CD4-positive, alpha-beta T cell treated with Interleukin-1 beta for 1 hour (primary cell): ENCODE measurements around the gene RALGAPB.
"Not testable (repeated sequence)": the region's sequence is repeated elsewhere in the genome, so short reads cannot be mapped to it uniquely, and the experiment has no call there.

Experiments used
- DNase-seq, 2 donors: peaks; one replicate each; pipeline ENCODE4 v3.0.0-alpha.2; 2020 to 2022

Gene RALGAPB

GRCh38 chr20:38472513-38473366 is at the start of gene RALGAPB:
TSS of gene RALGAPB (plus strand) at chr20:38472843. CDS start at chr20:38488433, 15,590 bp downstream.
- peak; percentile 98 for DNase-seq

GRCh38 chr20:38423541-38423940 is 49.1 kb upstream of the RALGAPB start:
- no peak for DNase-seq

GRCh38 chr20:38424401-38424800 is 48.2 kb upstream of the RALGAPB start:
- DNase-seq: no peak

- no peak for DNase-seq
Observed at GRCh38 chr20:38426006-38426897, 46.4 kb upstream of the RALGAPB start.

GRCh38 chr20:38427655-38428023 is 45.0 kb upstream of the RALGAPB start:
- DNase-seq: no peak

- DNase-seq: no peak
Observed at GRCh38 chr20:38428800-38429199, 43.8 kb upstream of the RALGAPB start.

- no peak for DNase-seq
Observed at GRCh38 chr20:38429301-38429700, 43.3 kb upstream of the RALGAPB start.

- no peak for DNase-seq
Observed at GRCh38 chr20:38430679-38431325, 41.8 kb upstream of the RALGAPB start.

GRCh38 chr20:38432292-38432691 is 40.4 kb upstream of the RALGAPB start:
- no peak for DNase-seq

- DNase-seq: not testable (repeated sequence)
Observed at GRCh38 chr20:38432870-38433269, 39.8 kb upstream of the RALGAPB start.

- no peak for DNase-seq
Observed at GRCh38 chr20:38433304-38433972, 39.2 kb upstream of the RALGAPB start.

- DNase-seq: peak in 1 of 2 donors; percentile 15
Observed at GRCh38 chr20:38434301-38434741, 38.3 kb upstream of the RALGAPB start.

GRCh38 chr20:38434770-38435554 is 37.7 kb upstream of the RALGAPB start, which contains the start of gene SNHG17:
TSS of gene SNHG17 (minus strand) at chr20:38435328.
- peak; percentile 89 to 90 for DNase-seq

- DNase-seq: no peak
Observed at GRCh38 chr20:38435555-38435939, 37.1 kb upstream of the RALGAPB start.

- DNase-seq: no peak
Observed at GRCh38 chr20:38437796-38438195, 34.8 kb upstream of the RALGAPB start.

- DNase-seq: not testable (repeated sequence)
Observed at GRCh38 chr20:38441110-38441509, 31.5 kb upstream of the RALGAPB start.

- no peak for DNase-seq
Observed at GRCh38 chr20:38441916-38442315, 30.7 kb upstream of the RALGAPB start.

- DNase-seq: no peak
Observed at GRCh38 chr20:38445381-38445796, 27.3 kb upstream of the RALGAPB start.

GRCh38 chr20:38445901-38446425 is 26.7 kb upstream of the RALGAPB start:
- no peak for DNase-seq

GRCh38 chr20:38446441-38447209 is 26.0 kb upstream of the RALGAPB start:
- peak; percentile 91 to 92 for DNase-seq
